SU-DHL-6 (cell line): Measurements from ENCODE around the gene CTSH.

ENCODE experiments used
- H2AFZ ChIP-seq: fragments of 200-600 bp; sonication (generic); 2 replicates; pipeline ENCODE4 v1.6.1; 2014; ENCODE audit warnings: low read depth, mild to moderate bottlenecking, moderate library complexity, mixed read lengths, antibody characterized with exemption, low read length; ENCODE audit not compliant: severe bottlenecking
- H3F3A ChIP-seq: fragments of 200-600 bp; shearing (Covaris generic); 2 replicates; pipeline ENCODE4 v1.6.0; 2016; ENCODE audit warnings: antibody characterized with exemption, mild to moderate bottlenecking; ENCODE audit not compliant: insufficient read depth
- H3K27ac ChIP-seq: fragments of 200-600 bp; sonication (generic); 2 replicates; pipeline ENCODE4 v1.5.1; 2016; ENCODE audit warnings: low read depth, mild to moderate bottlenecking, low read length, moderate library complexity, mixed read lengths
- H3K27me3 ChIP-seq: fragments of 200-600 bp; sonication (generic), shearing (Covaris generic); 2 replicates; pipeline ENCODE4 v1.6.0; 2014; ENCODE audit warnings: mild to moderate bottlenecking, low read length
- H3K36me3 ChIP-seq: fragments of 200-600 bp; sonication (generic); 2 replicates; pipeline ENCODE4 v1.6.1; 2014; ENCODE audit warnings: mild to moderate bottlenecking, low read length, mixed read lengths
- H3K4me2 ChIP-seq: fragments of 300-600, 200-600 bp; shearing (Covaris generic), sonication (generic); 2 replicates; pipeline ENCODE4 v1.6.0; 2014; ENCODE audit warnings: low read length, low read depth, mild to moderate bottlenecking; ENCODE audit not compliant: poor library complexity, severe bottlenecking
- H3K4me3 ChIP-seq: fragments of 200-600 bp; sonication (generic); 2 replicates; pipeline ENCODE4 v1.5.1; 2014; ENCODE audit warnings: antibody characterized with exemption, low read length, mild to moderate bottlenecking, mixed read lengths; ENCODE audit not compliant: insufficient read depth, poor library complexity, severe bottlenecking
- H3K79me2 ChIP-seq: fragments of 200-600 bp; sonication (generic); 2 replicates; pipeline ENCODE4 v1.6.1; 2014; ENCODE audit warnings: mild to moderate bottlenecking, low read length, moderate library complexity; ENCODE audit not compliant: insufficient read depth
- H3K9ac ChIP-seq: fragments of 200-600 bp; sonication (generic); 2 replicates; pipeline ENCODE4 v1.7.0; 2014; ENCODE audit warnings: mild to moderate bottlenecking, low read length
- H3K9me2 ChIP-seq: fragments of 200-600 bp; sonication (generic); replicated peaks from 2 replicates; pipeline ENCODE4 v1.6.1; 2014; ENCODE audit warnings: low read length; ENCODE audit not compliant: insufficient read depth
- H3K9me3 ChIP-seq: fragments of 200-600 bp; sonication (generic); 2 replicates; pipeline ENCODE4 v1.6.1; 2014; ENCODE audit warnings: low read length, mixed read lengths; ENCODE audit not compliant: insufficient read depth
- H4K20me1 ChIP-seq: fragments of 200-600 bp; sonication (generic); 2 replicates; pipeline ENCODE4 v1.6.1; 2014; ENCODE audit warnings: low read depth, mild to moderate bottlenecking, antibody characterized with exemption, low read length, moderate library complexity, mixed read lengths
- CTCF ChIP-seq: fragments of 200-600 bp; sonication (generic); IDR thresholded peaks from one replicate; pipeline ENCODE4 v1.5.1; 2017; ENCODE audit warnings: antibody characterized with exemption, mild to moderate bottlenecking, low read length, moderate library complexity; ENCODE audit not compliant: insufficient read depth, poor library complexity, severe bottlenecking
- EZH2phosphoT487 ChIP-seq: fragments of 200-600 bp; sonication (generic), shearing (Covaris generic); conservative IDR thresholded peaks from 2 replicates; pipeline ENCODE4 v1.6.1; 2018; ENCODE audit warnings: mild to moderate bottlenecking, antibody characterized with exemption, low read length, moderate library complexity, mixed read lengths

Gene CTSH

DNA sequence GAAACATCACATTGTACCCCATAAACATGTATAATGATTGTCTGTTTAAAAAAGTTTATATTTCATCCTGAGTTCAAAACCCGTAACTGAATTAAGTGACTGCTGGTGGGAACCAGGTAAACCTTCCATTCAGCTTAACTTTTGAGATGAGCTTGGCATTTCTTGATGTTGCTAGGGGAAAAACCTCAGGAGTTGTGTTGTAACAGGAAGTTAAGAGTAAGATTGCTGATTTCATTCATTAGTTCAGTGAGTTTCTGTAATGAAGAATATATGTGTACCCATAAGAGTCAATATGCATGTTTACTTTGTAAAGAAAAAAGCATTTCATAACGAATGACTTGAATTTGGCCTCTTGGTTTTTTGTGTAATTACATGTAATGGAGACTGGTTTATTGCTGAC lies 32.5 kb downstream of the CTSH start:
- H3K9me2 ChIP-seq: no peaks in the 10 kb centered on the region
- H3K9me3 ChIP-seq: no peaks in the 10 kb centered on the region
- no peak overlapping the region for H2AFZ ChIP-seq
- no peak overlapping the region for H3K4me2 ChIP-seq
- H3K36me3 ChIP-seq: peaks cover 10% of the 10 kb centered on the region
- H3F3A ChIP-seq: peaks cover 16% of the 10 kb centered on the region; the same call in 1 of the 2 replicates
- H3K27ac ChIP-seq: no peak overlapping the region
- no peaks in the 10 kb centered on the region for H4K20me1 ChIP-seq
- TF ChIP-seq EZH2phosphoT487 (no peak), CTCF (no peak)
- no peak overlapping the region for H3K4me3 ChIP-seq
- no peaks in the 10 kb centered on the region for H3K27me3 ChIP-seq
- no peak overlapping the region for H3K9ac ChIP-seq
- H3K79me2 ChIP-seq: 0 out of 2 replicates have a peak, but pooled peaks cover 5% of the 10 kb centered on the region

DNA sequence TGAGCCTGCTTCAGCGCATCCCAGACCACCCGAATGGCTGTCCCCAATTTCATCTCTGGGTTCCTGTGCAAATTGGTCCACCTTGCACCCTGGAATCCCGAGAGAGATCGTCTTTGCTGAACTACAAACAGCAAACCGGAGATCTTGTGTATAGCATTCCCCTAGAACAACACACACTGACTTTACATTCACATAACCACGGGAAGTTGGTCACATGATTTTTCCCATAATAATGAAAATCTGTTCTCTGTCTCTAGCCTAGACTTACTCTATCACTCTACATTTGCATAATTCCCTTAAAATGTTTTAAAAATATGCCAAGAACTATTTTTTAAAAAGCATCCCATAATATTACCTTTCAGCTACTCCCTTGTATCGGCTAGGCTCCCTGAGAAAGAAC lies 34.6 kb downstream of the CTSH start:
- H3K36me3 ChIP-seq: peaks cover 13% of the 10 kb centered on the region
- no peak overlapping the region for H3K27ac ChIP-seq
- 0 out of 2 replicates have a peak, but pooled peaks cover 5% of the 10 kb centered on the region for H3K79me2 ChIP-seq
- peaks cover 3% of the 10 kb centered on the region; the same call in 1 of the 2 replicates for H4K20me1 ChIP-seq
- H3K9me2 ChIP-seq: no peaks in the 10 kb centered on the region
- H3K4me2 ChIP-seq: no peak overlapping the region
- no peaks in the 10 kb centered on the region for H3K9me3 ChIP-seq
- no peaks in the 10 kb centered on the region for H3K27me3 ChIP-seq
- H3F3A ChIP-seq: peaks cover 25% of the 10 kb centered on the region; the same call in 1 of the 2 replicates
- H3K4me3 ChIP-seq: no peak overlapping the region
- H2AFZ ChIP-seq: no peak overlapping the region
- TF ChIP-seq CTCF (no peak), EZH2phosphoT487 (no peak)
- H3K9ac ChIP-seq: no peak overlapping the region

DNA sequence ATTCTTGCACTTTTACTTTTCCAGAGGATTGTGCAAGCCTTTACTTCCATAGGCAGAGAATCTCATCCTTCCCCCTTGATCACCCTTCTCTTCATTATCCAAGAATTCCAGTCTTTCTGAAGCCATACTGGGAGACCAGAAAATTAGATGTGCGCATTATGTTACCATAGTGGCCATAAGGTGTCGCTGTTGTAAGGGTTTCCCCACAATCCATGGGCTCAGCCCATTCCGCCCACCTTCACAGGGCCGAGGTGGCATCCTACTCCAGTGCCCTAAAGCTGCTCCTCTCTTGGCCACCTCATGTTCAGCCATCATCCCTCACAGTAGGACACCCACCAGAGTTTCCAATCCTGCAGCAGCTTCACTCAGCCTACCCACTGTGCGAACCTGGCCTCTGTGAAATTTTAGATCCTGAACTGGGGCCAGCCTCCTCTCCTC lies 35.0 kb downstream of the CTSH start:
- H3K36me3 ChIP-seq: peaks cover 16% of the 10 kb centered on the region
- no peaks in the 10 kb centered on the region for H3K9me2 ChIP-seq
- H3F3A ChIP-seq: peaks cover 25% of the 10 kb centered on the region; the same call in 1 of the 2 replicates
- H2AFZ ChIP-seq: no peak overlapping the region
- H3K9ac ChIP-seq: no peak overlapping the region
- H4K20me1 ChIP-seq: peaks cover 3% of the 10 kb centered on the region; the same call in 1 of the 2 replicates
- H3K27ac ChIP-seq: no peak overlapping the region
- 0 out of 2 replicates have a peak, but pooled peaks cover 5% of the 10 kb centered on the region for H3K79me2 ChIP-seq
- no peaks in the 10 kb centered on the region for H3K27me3 ChIP-seq
- H3K9me3 ChIP-seq: no peaks in the 10 kb centered on the region
- H3K4me2 ChIP-seq: no peak overlapping the region
- no peak overlapping the region for H3K4me3 ChIP-seq
- TF ChIP-seq EZH2phosphoT487 (no peak), CTCF (peak; percentile 73)
